NCI-H524 (cell line): ENCODE measurements around the gene KIAA0040.

Experiments
- DNase-seq, 2 experiments: peaks; one replicate each; lab custom pipeline; 2025; lab: John Stamatoyannopoulos, UW

KIAA0040 gene

GRCh38 chr1:175171036-175171913 lies 21.3 kb downstream of the KIAA0040 start:
- DNase-seq = no peak

GRCh38 chr1:175169286-175170018 lies 23.1 kb downstream of the KIAA0040 start:
- no peak for DNase-seq

GRCh38 chr1:175168782-175169181 lies 23.8 kb downstream of the KIAA0040 start:
- DNase-seq = no peak

GRCh38 chr1:175167861-175168260 lies 24.7 kb downstream of the KIAA0040 start:
- DNase-seq = no peak

GRCh38 chr1:175166746-175167145 lies 25.8 kb downstream of the KIAA0040 start:
- DNase-seq = no peak

GRCh38 chr1:175164751-175165150 lies 27.8 kb downstream of the KIAA0040 start:
- no peak for DNase-seq

- no peak for DNase-seq
Measured at GRCh38 chr1:175163702-175164101, 28.9 kb downstream of the KIAA0040 start.

- DNase-seq = no peak
Measured at GRCh38 chr1:175162955-175163354, 29.6 kb downstream of the KIAA0040 start.

GRCh38 chr1:175158170-175158591 lies 34.4 kb downstream of the KIAA0040 start:
- peak in 1 of 2 experiments; percentile 38 for DNase-seq

GRCh38 chr1:175157200-175157599 lies 35.4 kb downstream of the KIAA0040 start:
- DNase-seq = no peak

GRCh38 chr1:175155936-175156335 lies 36.6 kb downstream of the KIAA0040 start:
- DNase-seq = no peak

- no peak for DNase-seq
Measured at GRCh38 chr1:175155473-175155856, 37.1 kb downstream of the KIAA0040 start.

GRCh38 chr1:175154629-175155472 lies 37.7 kb downstream of the KIAA0040 start:
- peak; percentile 32 to 73 for DNase-seq

GRCh38 chr1:175152006-175152652 lies 40.4 kb downstream of the KIAA0040 start:
- DNase-seq = peak in 1 of 2 experiments; percentile 51

GRCh38 chr1:175150596-175151319 lies 41.8 kb downstream of the KIAA0040 start:
- no peak for DNase-seq

- DNase-seq = no peak
Measured at GRCh38 chr1:175148068-175148467, 44.5 kb downstream of the KIAA0040 start.

- DNase-seq = no peak
Measured at GRCh38 chr1:175147569-175147968, 45.0 kb downstream of the KIAA0040 start.

- DNase-seq = peak; percentile 17 to 64
Measured at GRCh38 chr1:175146529-175147213, 45.9 kb downstream of the KIAA0040 start.

- no peak for DNase-seq
Measured at GRCh38 chr1:175145899-175146528, 46.6 kb downstream of the KIAA0040 start.

- no peak for DNase-seq
Measured at GRCh38 chr1:175138579-175138978, 54.0 kb downstream of the KIAA0040 start.
